Measurements from ENCODE around the gene GTF2B.
"Not testable (repeated sequence)": the region's sequence is repeated elsewhere in the genome, so short reads cannot be mapped to it uniquely, and the experiment has no call there.

GTF2B gene

DNA sequence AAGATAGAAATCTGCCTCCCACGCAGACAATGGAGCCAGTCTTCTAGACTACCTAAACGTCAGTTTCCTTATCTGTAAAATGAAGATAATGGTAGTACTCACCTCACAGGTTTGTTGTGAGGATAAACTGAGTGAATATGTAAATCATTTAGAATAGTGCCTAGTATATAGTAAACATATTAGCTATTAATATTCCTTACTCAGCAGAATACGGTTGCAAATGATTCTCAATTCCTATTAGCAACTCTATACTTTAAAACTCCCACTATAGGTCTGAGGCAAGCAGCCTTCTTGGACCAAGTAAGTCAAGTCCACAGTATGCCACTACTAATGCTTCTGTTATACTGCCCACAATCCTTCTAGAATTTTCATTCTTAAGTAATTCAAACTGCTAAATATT, 5.4 kb downstream of the GTF2B start:
- in situ Hi-C loops (cut with MboI; ENCODE audit: low sequenced_read_pairs), result no loop called here

DNA sequence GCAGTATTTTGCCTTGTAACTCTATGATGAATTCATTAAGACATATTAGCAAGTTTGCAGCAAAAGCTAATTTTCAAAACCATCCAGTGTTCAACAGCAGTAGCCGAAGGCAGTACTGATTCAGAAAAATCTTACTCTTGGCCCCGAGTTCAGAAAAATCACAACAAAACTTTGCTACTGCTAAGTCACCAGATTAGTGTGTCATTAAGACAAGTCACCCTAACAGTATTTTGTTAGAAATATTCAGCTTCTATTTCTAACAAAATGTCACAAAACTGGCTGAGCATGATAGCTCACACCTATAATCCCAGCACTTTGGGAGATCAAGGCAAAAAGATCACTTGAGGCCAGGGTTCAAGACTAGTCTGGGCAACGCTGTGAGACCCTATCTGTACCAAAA, 8.2 kb downstream of the GTF2B start:
- in situ Hi-C loops (cut with MboI; ENCODE audit: low sequenced_read_pairs), result no loop called here

DNA sequence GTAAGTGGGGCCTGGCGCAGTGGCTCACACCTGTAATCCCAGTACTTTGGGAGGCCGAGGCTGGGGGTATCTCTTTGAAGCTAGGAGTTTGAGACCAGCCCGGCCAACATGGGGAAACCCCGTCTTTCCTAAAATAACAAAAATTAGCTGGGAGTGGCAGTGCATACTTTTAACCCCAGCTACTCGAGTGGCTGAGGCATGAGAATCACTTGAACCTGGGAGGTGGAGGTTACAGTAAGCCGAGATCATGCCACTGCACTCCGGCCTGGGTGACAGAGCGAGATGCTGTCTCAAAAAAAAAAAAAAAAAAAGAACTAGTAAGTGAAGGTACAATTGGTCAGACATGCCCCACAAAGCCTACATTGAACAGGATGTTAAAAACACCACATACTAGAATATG, 10.7 kb downstream of the GTF2B start:
- in situ Hi-C loops (cut with MboI; ENCODE audit: low sequenced_read_pairs), result not testable (repeated sequence)

GRCh38 chr1:88878731-88879130, 12.6 kb downstream of the GTF2B start:
- in situ Hi-C loops (cut with MboI; ENCODE audit: low sequenced_read_pairs), result no loop called here

GRCh38 chr1:88877911-88878310, 13.5 kb downstream of the GTF2B start:
- in situ Hi-C loops (cut with MboI; ENCODE audit: low sequenced_read_pairs), result no loop called here

DNA sequence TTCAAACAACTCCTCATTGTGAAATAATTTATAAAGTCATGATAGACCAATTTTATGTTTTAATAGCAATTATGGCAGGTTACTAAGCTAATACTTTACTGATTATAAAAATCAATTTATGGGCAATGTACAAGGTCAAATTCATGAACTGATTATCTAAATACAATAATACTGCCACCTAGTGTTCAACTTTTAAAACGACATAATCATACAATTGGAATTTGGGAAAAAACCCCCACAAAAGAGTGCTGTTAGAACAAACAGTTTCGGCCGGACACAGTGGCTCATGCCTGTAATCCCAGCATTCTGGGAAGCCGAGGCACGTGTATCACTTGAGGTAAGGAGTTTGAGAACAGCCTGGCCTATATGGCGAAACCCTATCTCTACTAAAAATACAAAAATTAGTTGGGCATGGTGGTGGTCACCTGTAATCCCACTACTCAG, 14.0 kb downstream of the GTF2B start:
- in situ Hi-C loops (cut with MboI; ENCODE audit: low sequenced_read_pairs), result no loop called here

GRCh38 chr1:88876573-88877365, 14.6 kb downstream of the GTF2B start:
- in situ Hi-C loops (cut with MboI; ENCODE audit: low sequenced_read_pairs), result no loop called here

DNA sequence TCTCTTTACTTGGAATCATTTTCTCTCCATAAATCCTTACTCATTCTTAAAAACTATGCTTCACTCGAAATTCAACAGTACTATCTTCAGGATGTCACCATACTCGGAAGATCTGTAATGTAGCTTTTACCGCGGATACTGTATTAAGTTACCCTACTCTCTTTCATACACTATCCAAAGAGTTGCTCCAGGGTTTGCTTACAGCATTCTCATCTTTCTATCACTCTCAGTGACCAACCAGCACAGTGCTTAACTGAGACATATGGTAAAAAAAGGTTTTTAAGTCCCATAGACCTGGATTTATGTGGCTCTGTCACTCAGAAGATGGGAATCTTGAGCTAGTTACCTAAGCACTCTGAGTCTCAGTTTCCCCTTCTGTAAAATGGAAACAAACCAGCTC, 15.8 kb downstream of the GTF2B start:
- in situ Hi-C loops (cut with MboI; ENCODE audit: low sequenced_read_pairs), result no loop called here

DNA sequence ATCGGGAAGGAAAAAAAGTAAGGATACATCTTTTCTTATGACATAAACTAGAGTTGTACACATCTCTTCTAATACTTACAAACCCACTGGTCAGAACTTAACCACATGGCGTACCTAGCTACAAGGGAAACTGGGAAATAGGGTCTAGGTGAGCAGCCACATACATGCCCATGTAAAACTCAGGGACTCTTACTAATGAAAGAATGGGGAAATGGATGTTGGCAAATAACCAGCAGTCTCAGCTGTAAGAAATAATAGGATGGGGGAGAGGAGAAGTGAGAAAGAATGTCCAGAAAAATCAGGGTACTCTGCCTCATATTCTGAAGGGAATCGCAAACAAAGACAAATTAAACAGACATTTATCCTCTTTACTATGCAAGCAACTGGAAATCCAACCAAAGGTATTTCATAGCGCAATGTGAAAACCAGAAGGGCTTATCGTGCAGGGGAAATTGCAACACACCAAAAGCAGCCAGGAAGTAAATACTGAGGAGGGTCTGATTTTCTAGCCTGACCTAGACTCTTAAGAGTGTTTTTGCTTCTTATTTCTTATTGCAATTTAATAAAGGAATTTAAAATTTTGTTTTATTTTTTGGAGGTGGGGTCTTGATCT, 17.5 kb downstream of the GTF2B start:
- in situ Hi-C loops (cut with MboI; ENCODE audit: low sequenced_read_pairs), result no loop called here

DNA sequence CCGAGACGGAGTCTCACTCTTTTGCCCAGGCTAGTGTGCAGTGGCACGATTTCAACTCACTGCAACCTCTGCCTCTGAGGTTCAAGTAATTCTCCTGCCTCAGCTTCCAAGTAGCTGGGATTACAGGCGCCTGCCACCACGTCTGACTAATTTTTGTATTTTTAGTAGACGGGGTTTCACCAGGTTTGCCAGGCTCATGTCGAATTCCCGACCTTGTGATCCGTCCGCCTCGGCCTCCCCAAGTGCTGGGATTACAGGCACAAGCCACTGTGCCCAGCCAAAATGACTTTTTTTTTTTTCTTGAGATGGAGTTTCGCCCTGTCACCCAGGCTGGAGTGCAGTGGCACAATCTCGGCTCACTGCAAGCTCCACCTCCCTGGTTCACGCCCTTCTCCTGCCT, 21.7 kb downstream of the GTF2B start:
- in situ Hi-C loops (cut with MboI; ENCODE audit: low sequenced_read_pairs), result not testable (repeated sequence)

DNA sequence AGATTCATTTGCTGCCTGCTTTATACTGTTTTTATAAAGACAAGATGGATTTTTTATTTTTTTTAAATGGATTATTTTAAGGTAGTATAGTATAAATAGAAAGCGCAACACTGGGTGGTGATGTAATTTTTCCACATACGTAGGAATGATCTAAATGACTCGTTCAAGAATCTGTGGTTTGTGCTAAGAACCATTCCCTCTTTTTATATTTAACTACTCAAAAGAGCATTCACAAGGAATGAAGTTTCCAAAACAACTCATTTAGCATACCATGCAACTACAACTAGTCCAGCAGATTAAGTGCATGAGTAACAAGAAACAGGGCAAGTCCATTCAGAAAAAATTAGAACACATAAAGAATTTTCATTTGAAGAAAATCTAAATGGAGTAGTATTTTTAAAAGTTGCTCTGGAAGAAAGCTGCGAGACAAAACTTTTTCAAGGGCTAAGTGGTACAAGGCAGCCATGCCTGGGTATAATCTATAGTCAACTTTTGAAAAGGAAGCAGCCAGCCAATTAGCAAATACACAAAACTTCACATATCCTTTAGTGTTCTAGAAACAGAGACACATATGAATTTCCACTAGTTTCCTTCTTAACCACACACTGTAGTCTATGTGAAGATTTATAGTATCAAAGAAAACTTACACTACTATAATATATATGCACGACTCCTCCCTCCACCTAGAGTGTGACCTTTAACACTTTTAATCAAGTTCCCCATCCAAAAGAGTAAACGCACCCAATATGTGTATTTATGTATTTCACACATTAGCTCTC, 23.4 kb downstream of the GTF2B start:
- in situ Hi-C loops (cut with MboI; ENCODE audit: low sequenced_read_pairs), result no loop called here

GRCh38 chr1:88851303-88852063, 39.9 kb downstream of the GTF2B start:
- in situ Hi-C loops (cut with MboI; ENCODE audit: low sequenced_read_pairs), result no loop called here

GRCh38 chr1:88847643-88848042, 43.7 kb downstream of the GTF2B start:
- in situ Hi-C loops (cut with MboI; ENCODE audit: low sequenced_read_pairs), result no loop called here

- in situ Hi-C loops (cut with MboI; ENCODE audit: low sequenced_read_pairs), result no loop called here
These were observed 65.6 kb downstream of the GTF2B start for GRCh38 chr1:88825721-88826120.

GRCh38 chr1:88819642-88820041, 71.7 kb downstream of the GTF2B start:
- in situ Hi-C loops (cut with MboI; ENCODE audit: low sequenced_read_pairs), result not testable (repeated sequence)

DNA sequence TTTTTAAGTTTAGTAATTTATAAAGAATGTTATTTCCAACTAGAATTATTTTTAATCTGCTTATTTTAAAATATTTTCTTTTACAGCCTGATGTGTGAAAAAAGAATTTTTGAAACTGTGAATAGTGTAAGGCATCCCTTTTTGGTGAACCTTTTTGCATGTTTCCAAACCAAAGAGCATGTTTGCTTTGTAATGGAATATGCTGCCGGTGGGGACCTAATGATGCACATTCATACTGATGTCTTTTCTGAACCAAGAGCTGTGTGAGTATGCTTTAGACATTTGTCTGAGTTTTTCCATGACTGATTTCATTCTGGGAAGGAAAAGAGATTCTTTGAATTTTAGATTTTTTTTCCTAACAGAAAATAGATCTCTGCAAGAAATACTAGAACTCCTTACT, 77.9 kb downstream of the GTF2B start:
- in situ Hi-C loops (cut with MboI; ENCODE audit: low sequenced_read_pairs), result no loop called here

DNA sequence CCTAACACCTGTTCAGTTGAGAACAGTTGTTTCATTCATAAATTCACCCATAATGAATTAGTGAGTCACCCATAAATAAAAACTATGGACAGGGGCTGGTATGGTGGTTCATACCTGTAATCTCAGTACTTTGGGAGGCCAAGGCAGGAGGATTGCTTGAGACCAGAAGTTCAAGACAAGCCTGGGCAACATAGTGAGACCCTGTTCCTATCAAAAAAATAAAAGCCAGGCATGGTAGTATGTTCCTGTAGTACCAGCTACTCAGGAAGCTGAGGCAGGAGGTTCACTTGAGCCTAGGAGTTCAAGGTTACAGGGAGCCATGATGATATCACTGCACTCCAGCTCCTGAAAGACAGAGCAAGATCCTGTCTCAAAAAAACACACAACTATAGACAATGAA, 79.0 kb downstream of the GTF2B start:
- in situ Hi-C loops (cut with MboI; ENCODE audit: low sequenced_read_pairs), result no loop called here

DNA sequence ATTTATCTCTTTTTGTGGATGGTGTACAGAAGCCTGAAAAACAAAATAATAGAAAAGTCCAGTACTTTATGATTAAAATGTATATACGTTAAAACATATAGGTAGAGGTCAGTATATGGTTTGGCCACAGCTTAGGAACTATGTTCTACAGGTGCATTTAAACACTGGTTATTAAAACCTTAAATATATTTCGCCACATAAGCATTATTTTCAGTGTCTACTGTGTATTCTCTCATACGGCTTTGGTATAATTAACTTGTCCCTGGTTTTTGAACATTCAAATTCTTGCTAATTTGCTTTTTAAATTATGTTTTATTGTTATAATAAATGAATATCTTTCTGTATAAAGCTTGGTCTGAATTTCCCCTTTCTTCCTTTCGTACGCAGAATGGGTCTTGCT, 87.9 kb downstream of the GTF2B start:
- in situ Hi-C loops (cut with MboI; ENCODE audit: low sequenced_read_pairs), result no loop called here

DNA sequence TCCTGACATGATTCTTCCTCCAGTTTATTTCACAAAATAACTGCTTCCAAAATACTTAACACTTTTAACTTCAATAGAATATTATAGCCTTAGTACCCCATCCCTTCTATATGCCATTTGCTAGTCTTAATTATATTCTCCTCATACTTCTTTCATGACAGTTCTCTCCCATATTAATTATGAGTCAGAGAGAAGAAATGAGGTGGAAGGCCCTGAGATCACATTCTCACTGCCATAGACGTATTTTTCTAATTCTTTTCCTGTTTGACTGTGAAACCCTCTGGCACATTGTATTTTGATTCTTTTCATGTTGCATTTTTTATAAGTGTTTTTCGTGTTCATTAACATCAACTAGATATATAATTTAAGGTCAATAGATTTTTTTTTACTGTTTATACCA, 88.4 kb downstream of the GTF2B start:
- in situ Hi-C loops (cut with MboI; ENCODE audit: low sequenced_read_pairs), result no loop called here
